OCI-LY7 (cell line): ENCODE measurements around the gene ZNF532. TPM values are rescaled to one million over a fixed set of nuclear protein-coding genes. Genes with fewer than 3 reads are reported as not detected.
"Not testable (repeated sequence)": the region's sequence is repeated elsewhere in the genome, so short reads cannot be mapped to it uniquely, and the experiment has no call there.

Experiments used
- BruUV-seq: library from RNA; stranded (reverse); fragments of 400-500 nt; replicated peaks from 2 replicates; lab custom pipeline; 2021; lab: Mats Ljungman, UMichigan
- CTCF ChIA-PET: fragments of 300-600 bp; sonication (Branson Sonifier 250); formaldehyde crosslinking; loops from one replicate; lab custom pipeline; 2022; ENCODE audit warnings: antibody characterized with exemption; ENCODE audit not compliant: unreplicated experiment; lab: Charles Lee
- POLR2A ChIA-PET: fragments of 300-600 bp; sonication (Branson Sonifier 250); formaldehyde crosslinking; loops from one replicate; lab custom pipeline; 2022; ENCODE audit warnings: antibody characterized with exemption; lab: Charles Lee
- DNase-seq: peaks from one replicate; pipeline ENCODE4 v3.0.0-alpha.2; 2015; ENCODE audit warnings: low spot score
- H2AFZ ChIP-seq: fragments of 200-600 bp; sonication (generic), shearing (Covaris generic); 2 replicates; pipeline ENCODE4 v1.6.1; 2014; ENCODE audit warnings: mild to moderate bottlenecking, antibody characterized with exemption, low read length, moderate library complexity
- H3K27ac ChIP-seq: fragments of 200-600 bp; sonication (generic); 2 replicates; pipeline ENCODE4 v1.5.1; 2014; ENCODE audit warnings: mixed run types, low read depth, mild to moderate bottlenecking, moderate library complexity, low read length, inconsistent platforms; ENCODE audit not compliant: poor library complexity, severe bottlenecking
- H3K36me3 ChIP-seq: fragments of 200-600 bp; sonication (generic); 2 replicates; pipeline ENCODE4 v1.6.1; 2014; ENCODE audit warnings: mild to moderate bottlenecking, antibody characterized with exemption, low read length, moderate library complexity, mixed read lengths; ENCODE audit not compliant: insufficient read depth
- H3K4me1 ChIP-seq: fragments of 200-600 bp; sonication (generic); 2 replicates; pipeline ENCODE4 v1.5.1; 2014; ENCODE audit warnings: mild to moderate bottlenecking, low read length; ENCODE audit not compliant: insufficient read depth, poor library complexity, severe bottlenecking
- H3K4me2 ChIP-seq: fragments of 200-600 bp; sonication (generic); 2 replicates; pipeline ENCODE4 v1.6.1; 2014; ENCODE audit warnings: mild to moderate bottlenecking, low read length
- H3K4me3 ChIP-seq: fragments of 200-600 bp; sonication (generic); 2 replicates; pipeline ENCODE4 v1.5.1; 2014; ENCODE audit warnings: mild to moderate bottlenecking, low read depth, low read length; ENCODE audit not compliant: poor library complexity, severe bottlenecking
- H3K79me2 ChIP-seq: fragments of 200-600 bp; sonication (generic); 2 replicates; pipeline ENCODE4 v1.6.1; 2016; ENCODE audit warnings: low read depth, mild to moderate bottlenecking, low read length, moderate library complexity, mixed read lengths; ENCODE audit not compliant: insufficient read depth
- H3K9me2 ChIP-seq: fragments of 200-600 bp; sonication (generic); 2 replicates; pipeline ENCODE4 v1.6.1; 2016; ENCODE audit warnings: mild to moderate bottlenecking, low read length, mixed read lengths; ENCODE audit not compliant: insufficient read depth
- H3K9me3 ChIP-seq: fragments of 200-600 bp; sonication (generic); 2 replicates; pipeline ENCODE4 v1.6.1; 2014; ENCODE audit warnings: mild to moderate bottlenecking, mixed run types, low read length, mixed read lengths
- H4K20me1 ChIP-seq: fragments of 200-600 bp; sonication (generic); 2 replicates; pipeline ENCODE4 v1.6.1; 2014; ENCODE audit warnings: mild to moderate bottlenecking, antibody characterized with exemption, low read length, moderate library complexity, mixed read lengths; ENCODE audit not compliant: insufficient read depth
- CTCF ChIP-seq: fragments of 200-600 bp; sonication (generic); conservative IDR thresholded peaks from 2 replicates; pipeline ENCODE4 v1.5.1; 2014; ENCODE audit warnings: mild to moderate bottlenecking, antibody characterized with exemption, low read length, moderate library complexity, mixed read lengths
- EZH2phosphoT487 ChIP-seq: fragments of 200-600 bp; sonication (generic); IDR thresholded peaks from 2 replicates; pipeline ENCODE4 v1.6.1; 2018; ENCODE audit warnings: low read depth, borderline replicate concordance, mild to moderate bottlenecking, mixed run types, antibody characterized with exemption, low read length, moderate library complexity, mixed read lengths
- intact Hi-C: fragments of 100-400 bp; cut with micrococcal nuclease; formaldehyde crosslinking; loops from one replicate; pipeline ENCODE4 v1.10.0; 2022; ENCODE audit not compliant: unreplicated experiment
- total RNA-seq, 2 experiments: library from RNA; depleted of rRNA in 1 of 2; stranded (reverse); fragments of >200 nt in 1 of 2; shearing (Covaris generic) in 1 of 2; gene quantifications; 2 replicates each; pipeline ENCODE4 v1.2.3, GENCODE V29; 2014 to 2022

Gene ZNF532
- total RNA-seq, 2 experiments from 2014 or later, result 10.4 to 18.7 TPM

- Histone ChIP-seq H3K9me2 (no peaks in the 10 kb centered on the region), H3K4me2 (no peak overlapping the region), H3K4me1 (no peaks in the 10 kb centered on the region), H2AFZ (no peak overlapping the region), H4K20me1 (no peaks in the 10 kb centered on the region), H3K79me2 (no peaks in the 10 kb centered on the region), H3K36me3 (no peaks in the 10 kb centered on the region), H3K4me3 (no peak overlapping the region), H3K27ac (no peak overlapping the region), H3K9me3 (no peaks in the 10 kb centered on the region)
- DNase-seq, result no peak
- ChIA-PET POLR2A (interaction anchor here (0.6 kb wide), 1 partner anchor 57 kb away, joined by 4 read pairs; no protein-coding TSS in a partner anchor), CTCF (no interaction called here)
- intact Hi-C loops, result no loop called here
- no TSS peak for BruUV-seq
- TF ChIP-seq CTCF (no peak), EZH2phosphoT487 (no peak)
Observed at GRCh38 chr18:58829263-58829662, 35.4 kb upstream of the ZNF532 start.

GRCh38 chr18:58829886-58830285 lies 34.8 kb upstream of the ZNF532 start:
- H3K9me3 ChIP-seq, H3K79me2 ChIP-seq, DNase-seq, intact Hi-C loops, H3K4me1 ChIP-seq, H3K27ac ChIP-seq, H4K20me1 ChIP-seq, BruUV-seq, H2AFZ ChIP-seq, H3K4me2 ChIP-seq, POLR2A ChIA-PET, CTCF ChIA-PET, H3K36me3 ChIP-seq, H3K4me3 ChIP-seq, H3K9me2 ChIP-seq: not testable (repeated sequence)

GRCh38 chr18:58831606-58832005 lies 33.1 kb upstream of the ZNF532 start:
- no TSS peak for BruUV-seq

More at GRCh38 chr18:58831606-58832005, 33.1 kb upstream of the ZNF532 start:
- DNase-seq, result no peak
- POLR2A ChIA-PET, result interaction anchor here (1.2 to 1.6 kb wide), 2 partner anchors 13 to 17 kb away, joined by 3 read pairs; no protein-coding TSS in a partner anchor
- Histone ChIP-seq H3K79me2 (no peaks in the 10 kb centered on the region), H3K4me2 (no peak overlapping the region), H3K4me1 (no peaks in the 10 kb centered on the region), H3K36me3 (no peaks in the 10 kb centered on the region), H3K9me2 (no peaks in the 10 kb centered on the region), H4K20me1 (no peaks in the 10 kb centered on the region), H3K9me3 (no peaks in the 10 kb centered on the region), H3K4me3 (no peak overlapping the region), H2AFZ (no peak overlapping the region), H3K27ac (no peak overlapping the region)
- intact Hi-C loops, result no loop called here
- CTCF ChIA-PET, result no interaction called here
- no peak for TF ChIP-seq CTCF
- TF ChIP-seq EZH2phosphoT487, result no peak
